Peyer's patch (tissue), 4 donors: ENCODE results near the gene ARFGEF2.

ENCODE experiments used
- POLR2A ChIP-seq, 2 donors: fragments of 450-650 bp; IDR thresholded peaks; one replicate each; pipeline ENCODE4 v1.5.1; 2017; ENCODE audit warnings: antibody characterized with exemption in 2 of 2, mild to moderate bottlenecking in 2 of 2, moderate library complexity in 2 of 2
- TF ChIP-seq, protein P1 (sequence below), 6 experiments: fragments of 450-650 bp in 4 of 6; fragments of 200-600 bp in 2 of 6; sonication (generic) in 1 of 6; IDR thresholded peaks; one replicate each; pipeline ENCODE4 v1.5.1; 2017 to 2019; ENCODE audit warnings: antibody characterized with exemption in 6 of 6, mild to moderate bottlenecking in 3 of 6, moderate library complexity in 1 of 6

DNA sequence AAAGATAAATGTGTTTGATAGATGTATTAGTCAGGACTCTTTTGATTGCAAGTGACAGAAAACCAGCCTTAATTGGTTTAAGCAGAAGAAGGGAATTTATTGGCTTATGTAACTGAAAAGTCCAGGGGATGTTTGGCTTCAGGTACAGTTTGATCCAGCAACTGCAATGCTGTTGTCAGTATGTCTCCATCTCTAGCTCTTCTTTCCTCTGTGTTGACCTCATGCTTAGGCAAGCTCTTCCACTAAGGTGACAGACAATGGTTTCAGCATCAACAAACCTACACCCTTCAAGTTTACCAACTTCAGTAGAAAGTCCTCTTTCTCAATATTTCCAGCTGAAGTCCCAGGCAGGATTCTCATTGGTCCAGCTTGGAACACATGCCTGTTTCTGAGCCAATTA is 28.1 kb upstream of the ARFGEF2 start:
- TF ChIP-seq POLR2A (IDR thresholded peaks at IDR 0.05) = no peak
- TF ChIP-seq, protein P1, sequence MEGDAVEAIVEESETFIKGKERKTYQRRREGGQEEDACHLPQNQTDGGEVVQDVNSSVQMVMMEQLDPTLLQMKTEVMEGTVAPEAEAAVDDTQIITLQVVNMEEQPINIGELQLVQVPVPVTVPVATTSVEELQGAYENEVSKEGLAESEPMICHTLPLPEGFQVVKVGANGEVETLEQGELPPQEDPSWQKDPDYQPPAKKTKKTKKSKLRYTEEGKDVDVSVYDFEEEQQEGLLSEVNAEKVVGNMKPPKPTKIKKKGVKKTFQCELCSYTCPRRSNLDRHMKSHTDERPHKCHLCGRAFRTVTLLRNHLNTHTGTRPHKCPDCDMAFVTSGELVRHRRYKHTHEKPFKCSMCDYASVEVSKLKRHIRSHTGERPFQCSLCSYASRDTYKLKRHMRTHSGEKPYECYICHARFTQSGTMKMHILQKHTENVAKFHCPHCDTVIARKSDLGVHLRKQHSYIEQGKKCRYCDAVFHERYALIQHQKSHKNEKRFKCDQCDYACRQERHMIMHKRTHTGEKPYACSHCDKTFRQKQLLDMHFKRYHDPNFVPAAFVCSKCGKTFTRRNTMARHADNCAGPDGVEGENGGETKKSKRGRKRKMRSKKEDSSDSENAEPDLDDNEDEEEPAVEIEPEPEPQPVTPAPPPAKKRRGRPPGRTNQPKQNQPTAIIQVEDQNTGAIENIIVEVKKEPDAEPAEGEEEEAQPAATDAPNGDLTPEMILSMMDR (IDR thresholded peaks at IDR 0.05) = no peak
